GM18499 (cell line): ENCODE measurements around the gene NCOA1.
"Not testable (repeated sequence)": the region's sequence is repeated elsewhere in the genome, so short reads cannot be mapped to it uniquely, and the experiment has no call there.

Experiments
- ATAC-seq: cut with Tn5 transposase; IDR thresholded peaks from one replicate; pipeline ENCODE4 v1.9.1; 2021; ENCODE audit warnings: moderate number of reproducible peaks; ENCODE audit not compliant: insufficient read depth, unreplicated experiment

NCOA1 gene

GRCh38 chr2:24768601-24769000, 277.5 kb downstream of the NCOA1 start:
- no peak for ATAC-seq

GRCh38 chr2:24771061-24771460, 280.0 kb downstream of the NCOA1 start:
- no peak for ATAC-seq

DNA sequence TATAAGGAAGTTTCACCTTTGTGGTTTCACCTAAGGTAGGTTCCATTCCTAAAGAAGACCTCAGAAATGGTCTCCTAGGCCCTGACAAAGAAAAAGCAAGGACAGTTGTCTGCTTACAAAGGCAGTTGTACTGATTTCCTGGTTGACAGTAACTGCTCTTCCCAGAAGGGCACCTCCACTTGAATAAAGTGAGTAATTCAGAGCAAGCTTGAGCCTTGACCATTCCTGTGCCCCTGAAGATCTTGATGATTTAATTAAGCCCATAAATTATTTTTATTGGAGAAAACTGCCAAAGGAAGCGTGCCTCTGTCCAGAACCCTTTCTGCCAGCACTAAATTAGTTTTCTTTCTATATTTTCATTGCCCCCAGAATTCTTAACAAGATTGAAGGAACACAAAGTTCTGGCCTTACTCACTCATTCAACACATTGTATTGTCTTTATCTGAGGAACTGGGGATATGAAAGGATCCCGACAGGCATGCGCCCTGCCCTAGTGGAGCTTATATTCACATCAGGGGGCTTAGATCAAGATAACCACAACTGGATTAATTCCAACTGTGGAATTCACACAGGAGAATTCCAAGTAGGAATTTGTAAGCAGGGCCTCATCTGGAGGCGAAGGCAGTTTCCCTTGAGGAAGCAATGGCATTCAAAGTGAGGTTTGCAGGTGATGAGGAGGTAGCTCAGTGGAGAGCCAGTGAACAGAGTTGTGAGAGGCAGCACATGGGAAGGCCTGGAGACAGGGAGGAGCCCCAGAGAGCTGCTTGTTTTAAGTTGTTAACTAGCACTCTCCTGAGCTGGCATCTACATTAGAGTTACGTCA, 280.9 kb downstream of the NCOA1 start:
- ATAC-seq: no peak

GRCh38 chr2:24774373-24774772, 283.3 kb downstream of the NCOA1 start:
- no peak for ATAC-seq

DNA sequence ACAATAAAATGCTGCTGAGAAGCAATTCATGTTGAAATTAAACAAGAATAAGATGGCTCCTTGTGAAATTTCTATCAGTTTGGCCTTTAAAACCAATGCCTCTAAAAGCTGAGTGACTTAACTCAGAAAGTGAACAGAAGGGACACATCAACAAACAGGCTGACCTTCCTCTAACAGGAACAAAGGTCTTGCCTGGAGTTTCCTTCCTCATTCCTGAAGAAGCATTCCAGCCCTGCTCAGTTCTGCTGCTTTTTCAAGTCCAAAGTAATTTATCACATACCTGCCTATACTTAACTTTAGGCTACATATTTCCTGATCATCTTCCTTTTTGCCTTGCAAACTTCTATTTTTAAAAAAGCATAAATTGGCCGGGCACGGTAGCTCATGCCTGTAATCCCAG, 288.1 kb downstream of the NCOA1 start:
- no peak for ATAC-seq

GRCh38 chr2:24783641-24784040, 292.6 kb downstream of the NCOA1 start:
- ATAC-seq: no peak

GRCh38 chr2:24785671-24786321, 294.7 kb downstream of the NCOA1 start:
- ATAC-seq: peak; percentile 56

GRCh38 chr2:24787532-24787931, 296.5 kb downstream of the NCOA1 start:
- no peak for ATAC-seq

GRCh38 chr2:24788816-24789215, 297.8 kb downstream of the NCOA1 start:
- ATAC-seq: no peak

DNA sequence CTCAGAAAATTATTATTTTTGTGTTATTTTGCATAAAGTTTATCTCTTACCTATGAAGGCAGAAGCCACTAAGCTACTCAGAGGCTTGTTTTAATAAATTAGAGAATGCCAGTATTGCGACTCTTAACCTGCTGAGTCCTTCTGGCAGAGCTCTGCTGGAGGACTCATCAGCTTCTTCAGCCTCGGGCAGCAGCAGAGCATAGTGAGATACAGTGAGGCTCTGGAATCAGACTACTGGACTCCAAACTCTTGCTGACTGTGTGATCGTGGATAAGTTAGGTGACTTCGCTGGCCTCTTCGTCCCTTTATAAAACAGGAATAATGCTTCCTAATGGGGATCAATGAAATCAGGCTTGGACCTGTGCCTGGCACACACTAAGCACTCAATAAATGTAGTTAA, 300.4 kb downstream of the NCOA1 start:
- no peak for ATAC-seq

DNA sequence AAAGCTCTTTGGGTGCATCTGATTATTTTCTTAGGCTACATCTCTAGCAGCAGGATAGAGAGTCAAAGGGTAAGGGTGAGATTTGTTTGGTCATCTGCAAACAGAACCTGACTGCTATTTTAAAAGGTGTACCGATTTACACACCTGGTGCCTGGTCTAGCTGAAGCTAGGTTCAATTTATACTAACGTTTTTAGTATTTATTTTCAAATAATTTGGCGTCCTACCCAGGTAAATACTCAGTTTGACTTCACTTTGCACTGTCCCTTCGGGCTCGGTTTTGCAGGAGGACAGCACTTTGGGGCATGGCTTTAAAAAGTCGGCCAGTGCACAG, 301.5 kb downstream of the NCOA1 start:
- no peak for ATAC-seq

DNA sequence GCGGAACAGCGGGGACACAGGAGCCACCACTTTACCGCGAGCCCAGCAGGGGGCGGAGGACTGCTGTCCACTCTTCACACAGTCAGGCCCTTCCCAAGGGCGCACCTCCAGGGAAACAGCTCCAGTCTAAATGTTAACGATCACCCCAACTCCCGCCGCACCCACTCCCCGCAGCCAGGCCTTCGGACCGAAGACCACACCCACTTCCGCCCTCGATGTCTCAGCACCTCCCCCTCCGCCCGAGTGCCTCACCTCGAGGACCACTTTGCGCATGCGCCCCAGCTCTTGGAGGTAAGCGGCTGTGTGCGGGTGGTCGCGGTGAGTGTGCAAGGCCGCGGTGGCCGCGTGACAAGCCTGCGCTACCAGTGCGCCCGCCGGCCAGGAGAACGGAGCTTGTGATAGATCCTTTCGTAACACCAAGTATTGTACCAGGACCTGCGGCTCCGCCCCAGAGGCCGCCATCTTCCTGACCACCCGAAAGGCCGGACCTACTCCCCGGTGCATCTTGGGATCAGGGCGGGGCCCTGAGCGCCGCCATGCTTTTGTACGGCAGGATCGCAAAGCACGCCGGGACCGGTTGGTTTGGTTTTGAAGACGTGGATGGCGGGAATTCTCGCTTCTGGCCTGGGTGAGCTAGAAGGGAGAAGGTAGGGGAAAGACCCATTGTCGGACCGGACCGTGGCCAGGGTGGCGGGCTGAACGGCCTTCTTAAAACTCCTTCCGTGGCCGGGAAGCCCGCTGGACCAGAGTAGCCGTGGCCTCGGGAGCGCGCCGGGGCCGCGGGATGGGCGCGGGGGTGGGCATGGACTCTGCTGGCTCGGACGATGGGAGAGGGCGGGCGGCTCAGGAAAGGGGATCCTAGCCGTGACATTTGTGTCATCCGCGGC, 302.1 kb downstream of the NCOA1 start, which contains the start of the genes CENPO and PTRHD1:
TSS of gene CENPO (plus strand) at position 552 of the 887 bp plus-strand sequence. CDS start 495 bp downstream, outside the sequence.
TSS of gene PTRHD1 (minus strand) at position 518 of the 887 bp plus-strand sequence. CDS start at position 504, 14 bp downstream.
- ATAC-seq: peak; percentile 86

- no peak for ATAC-seq
These were observed 302.8 kb downstream of the NCOA1 start for GRCh38 chr2:24793761-24794435.

DNA sequence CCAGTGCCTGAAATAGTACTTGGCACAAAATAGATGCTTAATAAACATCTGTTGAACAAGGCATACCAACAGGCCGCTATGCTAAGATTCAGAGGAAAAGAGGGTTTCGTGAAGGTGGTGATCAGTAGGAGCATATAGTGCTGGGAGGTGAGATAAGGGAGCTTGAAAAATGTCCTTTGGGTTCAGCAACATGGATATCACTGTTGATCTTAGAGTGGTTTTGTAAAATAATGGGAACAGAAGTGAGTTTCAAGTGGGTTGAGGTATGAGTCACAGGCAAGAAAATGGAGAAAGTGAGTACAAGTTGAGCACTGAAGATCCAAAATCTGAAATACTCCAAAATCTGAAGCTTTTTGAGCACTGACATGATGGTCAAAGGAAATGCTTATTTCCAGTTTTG, 306.6 kb downstream of the NCOA1 start:
- ATAC-seq: no peak

DNA sequence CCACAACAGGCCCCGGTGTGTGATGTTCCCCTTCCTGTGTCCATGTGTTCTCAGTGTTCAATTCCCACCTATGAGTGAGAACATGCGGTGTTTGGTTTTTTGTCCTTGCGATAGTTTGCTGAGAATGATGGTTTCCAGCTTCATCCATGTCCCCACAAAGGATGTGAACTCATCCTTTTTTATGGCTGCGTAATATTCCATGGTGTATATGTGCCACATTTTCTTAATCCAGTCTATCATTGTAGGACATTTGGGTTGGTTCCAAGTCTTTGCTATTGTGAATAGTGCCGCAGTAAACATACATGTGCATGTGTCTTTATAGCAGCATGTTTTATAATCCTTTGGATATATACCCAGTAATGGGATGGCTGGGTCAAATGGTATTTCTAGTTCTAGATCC, 309.4 kb downstream of the NCOA1 start:
- ATAC-seq: not testable (repeated sequence)

DNA sequence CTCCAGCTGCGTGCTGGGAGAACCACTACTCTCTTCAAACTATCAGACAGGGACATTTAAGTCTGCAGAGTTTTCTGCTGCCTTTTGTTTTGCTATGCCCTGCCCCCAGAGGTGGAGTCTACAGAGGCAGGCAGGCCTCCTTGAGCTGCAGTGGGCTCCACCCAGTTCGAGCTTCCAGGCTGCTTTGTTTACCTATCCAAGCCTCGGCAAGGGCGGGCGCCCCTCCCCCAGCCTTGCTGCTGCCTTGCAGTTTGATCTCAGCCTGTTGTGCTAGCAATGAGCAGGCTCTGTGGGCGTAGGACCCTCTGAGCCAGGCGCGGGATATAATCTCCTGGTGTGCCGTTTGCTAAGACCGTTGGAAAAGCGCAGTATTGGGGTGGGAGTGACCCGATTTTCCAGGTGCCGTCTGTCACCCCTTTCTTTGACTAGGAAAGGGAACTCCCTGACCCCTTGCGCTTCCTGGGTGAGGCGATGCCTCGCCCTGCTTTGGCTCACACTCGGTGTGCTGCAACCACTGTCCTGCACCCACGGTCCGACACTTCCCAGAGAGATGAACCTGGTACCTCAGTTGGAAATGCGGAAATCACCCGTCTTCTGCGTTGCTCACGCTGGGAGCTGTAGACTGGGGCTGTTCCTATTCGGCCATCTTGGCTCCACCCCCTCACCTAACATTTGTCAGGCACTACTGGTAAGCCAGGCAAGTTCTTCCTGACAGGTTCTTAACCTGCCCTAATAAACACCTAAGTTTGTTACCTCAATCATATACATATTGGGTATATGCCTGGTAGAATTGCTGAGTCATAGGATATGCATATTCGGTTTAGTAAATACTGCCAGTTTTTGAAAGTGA, 315.0 kb downstream of the NCOA1 start:
- ATAC-seq: not testable (repeated sequence)

GRCh38 chr2:24806661-24807036, 315.6 kb downstream of the NCOA1 start:
- ATAC-seq: no peak

DNA sequence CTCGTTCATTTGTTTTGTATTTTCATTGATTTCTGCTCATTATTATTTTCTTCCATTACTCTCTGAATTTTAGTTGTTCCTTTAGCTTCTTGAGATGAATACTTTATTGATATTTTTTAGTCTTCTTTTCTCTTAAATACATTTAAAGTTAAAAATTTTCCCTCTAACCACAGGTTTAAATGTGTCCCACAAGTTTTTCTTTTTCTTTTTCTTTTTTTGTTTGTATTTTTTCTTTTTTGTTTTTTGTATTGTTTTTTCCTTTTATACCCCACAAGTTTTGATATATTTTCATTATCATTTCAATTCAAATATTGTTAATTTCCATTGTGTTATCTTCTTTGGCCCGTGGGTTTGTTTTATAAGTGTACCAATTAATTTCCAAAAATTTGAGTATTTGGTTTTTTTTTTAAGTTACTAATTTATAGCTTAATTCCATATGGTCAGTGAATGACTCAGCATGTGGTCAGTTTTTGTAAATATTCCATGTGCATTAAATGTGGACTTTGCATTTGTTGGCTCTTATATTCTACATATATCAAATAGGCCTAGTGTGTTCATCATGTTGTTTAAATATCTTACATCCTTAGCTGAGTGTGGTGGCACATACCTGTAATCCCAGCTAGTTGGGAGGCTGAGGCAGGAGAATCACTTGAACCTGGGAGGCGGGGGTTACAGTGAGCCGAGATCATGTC, 318.4 kb downstream of the NCOA1 start:
- no peak for ATAC-seq

GRCh38 chr2:24813691-24814137, 322.7 kb downstream of the NCOA1 start:
- ATAC-seq: no peak
